Stimulated activated naive CD4-positive, alpha-beta T cell treated with Interleukin-2 at 50 U/mL for 16 hours (primary cell): ENCODE results near the gene AKAP9.
A peak's percentile ranks its signal among the peaks of the same experiment; 100 is the strongest.
"Not testable (repeated sequence)": the region's sequence is repeated elsewhere in the genome, so short reads cannot be mapped to it uniquely, and the experiment has no call there.

Experiments used
- DNase-seq: peaks from one replicate; lab custom pipeline; 2025; lab: John Stamatoyannopoulos, UW

The AKAP9 gene

GRCh38 chr7:92134271-92135051 lies 193.8 kb downstream of the AKAP9 start, which contains the start of gene CYP51A1:
Gene CYP51A1 (minus strand): TSS chr7:92134477. CDS start chr7:92134364, 113 bp downstream.
- peak; percentile 90 for DNase-seq

GRCh38 chr7:92135052-92135889 lies 194.6 kb downstream of the AKAP9 start:
- no peak for DNase-seq

- DNase-seq = no peak
Observed at GRCh38 chr7:92137557-92137956, 196.9 kb downstream of the AKAP9 start.

- no peak for DNase-seq
Observed at GRCh38 chr7:92141161-92141560, 200.5 kb downstream of the AKAP9 start.

GRCh38 chr7:92142791-92143190 lies 202.1 kb downstream of the AKAP9 start:
- DNase-seq = not testable (repeated sequence)

- not testable (repeated sequence) for DNase-seq
Observed at GRCh38 chr7:92143192-92143880, 202.7 kb downstream of the AKAP9 start.

- DNase-seq = no peak
Observed at GRCh38 chr7:92149736-92150239, 209.1 kb downstream of the AKAP9 start.

GRCh38 chr7:92150450-92151017 lies 209.9 kb downstream of the AKAP9 start:
- no peak for DNase-seq

GRCh38 chr7:92155108-92155739 lies 214.6 kb downstream of the AKAP9 start:
- DNase-seq = no peak

GRCh38 chr7:92156990-92157389 lies 216.3 kb downstream of the AKAP9 start:
- no peak for DNase-seq

GRCh38 chr7:92158660-92159575 lies 218.3 kb downstream of the AKAP9 start:
- DNase-seq = no peak
